SK-N-SH treated with all-trans-retinoic acid at 6 μM for 48 hours (cell line): Measurements from ENCODE around the gene ATP8A2.

Experiments
- ARNTL ChIP-seq: fragments of 450-650 bp; formaldehyde crosslinking; IDR thresholded peaks from 2 replicates; pipeline ENCODE4 v1.5.0; 2020; ENCODE audit warnings: low read depth, mild to moderate bottlenecking, moderate library complexity, borderline replicate concordance
- CSDC2 ChIP-seq: fragments of 250-450 bp; sonication (Bioruptor Pico); IDR thresholded peaks from 2 replicates; pipeline ENCODE4 v1.5.0; 2020; ENCODE audit warnings: mild to moderate bottlenecking, moderate library complexity
- RARB ChIP-seq: fragments of 250-450 bp; sonication (Bioruptor Pico); IDR thresholded peaks from 2 replicates; pipeline ENCODE4 v1.8.0; 2021; ENCODE audit warnings: mild to moderate bottlenecking, moderate library complexity
- TCF4 ChIP-seq: fragments of 250-450 bp; sonication (Bioruptor Pico); IDR thresholded peaks from 2 replicates; pipeline ENCODE4 v1.8.0; 2021; ENCODE audit warnings: mild to moderate bottlenecking, moderate library complexity, borderline replicate concordance
- TF ChIP-seq, protein P1 (sequence below): fragments of 250-450 bp; sonication (Bioruptor Pico); IDR thresholded peaks from 2 replicates; pipeline ENCODE4 v1.5.1; 2021; ENCODE audit warnings: mild to moderate bottlenecking, moderate library complexity
- TF ChIP-seq, protein P2 (sequence below): fragments of 250-450 bp; sonication (Bioruptor Pico); IDR thresholded peaks from 2 replicates; pipeline ENCODE4 v1.8.0; 2020; ENCODE audit warnings: mild to moderate bottlenecking, moderate library complexity, borderline replicate concordance

DNA sequence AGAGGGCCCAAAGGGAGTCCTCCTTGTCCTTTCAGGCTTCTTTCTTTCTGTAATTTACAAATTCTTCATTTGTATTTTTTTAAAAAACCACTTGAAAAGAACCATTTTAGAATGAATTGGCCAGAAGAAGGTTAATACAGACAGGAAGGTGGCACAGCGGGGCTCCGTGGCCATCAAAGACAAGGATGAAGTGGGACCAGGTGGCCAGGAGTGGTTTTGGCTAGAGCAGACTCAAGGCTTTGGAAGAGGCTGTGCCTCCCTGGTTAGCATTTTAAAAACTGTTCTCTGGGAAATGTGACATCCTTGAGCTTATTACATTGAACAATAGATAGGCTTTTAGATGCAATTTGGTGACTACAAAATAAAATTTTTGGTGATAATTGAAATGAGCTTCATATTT lies 48.4 kb downstream of the ATP8A2 start:
- TF ChIP-seq RARB (CRISPR knock-in tag) (no peak), TCF4 (no peak), CSDC2 (CRISPR knock-in tag) (no peak), ARNTL (CRISPR knock-in tag) (no peak)
- TF ChIP-seq, protein P1, sequence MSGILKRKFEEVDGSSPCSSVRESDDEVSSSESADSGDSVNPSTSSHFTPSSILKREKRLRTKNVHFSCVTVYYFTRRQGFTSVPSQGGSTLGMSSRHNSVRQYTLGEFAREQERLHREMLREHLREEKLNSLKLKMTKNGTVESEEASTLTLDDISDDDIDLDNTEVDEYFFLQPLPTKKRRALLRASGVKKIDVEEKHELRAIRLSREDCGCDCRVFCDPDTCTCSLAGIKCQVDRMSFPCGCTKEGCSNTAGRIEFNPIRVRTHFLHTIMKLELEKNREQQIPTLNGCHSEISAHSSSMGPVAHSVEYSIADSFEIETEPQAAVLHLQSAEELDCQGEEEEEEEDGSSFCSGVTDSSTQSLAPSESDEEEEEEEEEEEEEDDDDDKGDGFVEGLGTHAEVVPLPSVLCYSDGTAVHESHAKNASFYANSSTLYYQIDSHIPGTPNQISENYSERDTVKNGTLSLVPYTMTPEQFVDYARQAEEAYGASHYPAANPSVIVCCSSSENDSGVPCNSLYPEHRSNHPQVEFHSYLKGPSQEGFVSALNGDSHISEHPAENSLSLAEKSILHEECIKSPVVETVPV (CRISPR knock-in tag): no peak
- TF ChIP-seq, protein P2, sequence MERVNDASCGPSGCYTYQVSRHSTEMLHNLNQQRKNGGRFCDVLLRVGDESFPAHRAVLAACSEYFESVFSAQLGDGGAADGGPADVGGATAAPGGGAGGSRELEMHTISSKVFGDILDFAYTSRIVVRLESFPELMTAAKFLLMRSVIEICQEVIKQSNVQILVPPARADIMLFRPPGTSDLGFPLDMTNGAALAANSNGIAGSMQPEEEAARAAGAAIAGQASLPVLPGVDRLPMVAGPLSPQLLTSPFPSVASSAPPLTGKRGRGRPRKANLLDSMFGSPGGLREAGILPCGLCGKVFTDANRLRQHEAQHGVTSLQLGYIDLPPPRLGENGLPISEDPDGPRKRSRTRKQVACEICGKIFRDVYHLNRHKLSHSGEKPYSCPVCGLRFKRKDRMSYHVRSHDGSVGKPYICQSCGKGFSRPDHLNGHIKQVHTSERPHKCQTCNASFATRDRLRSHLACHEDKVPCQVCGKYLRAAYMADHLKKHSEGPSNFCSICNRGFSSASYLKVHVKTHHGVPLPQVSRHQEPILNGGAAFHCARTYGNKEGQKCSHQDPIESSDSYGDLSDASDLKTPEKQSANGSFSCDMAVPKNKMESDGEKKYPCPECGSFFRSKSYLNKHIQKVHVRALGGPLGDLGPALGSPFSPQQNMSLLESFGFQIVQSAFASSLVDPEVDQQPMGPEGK (CRISPR knock-in tag): no peak
